Stimulated activated effector memory CD8-positive, alpha-beta T cell treated with anti-CD3 and anti-CD28 coated beads, Interleukin-12 subunit alpha, Interleukin-12 subunit beta, amount 100 ng/mL, for 72 hours (primary cell): ENCODE measurements around the gene P2RX4.
A peak's percentile ranks its signal among the peaks of the same experiment; 100 is the strongest.
"Not testable (repeated sequence)": the region's sequence is repeated elsewhere in the genome, so short reads cannot be mapped to it uniquely, and the experiment has no call there.

Experiments used
- ATAC-seq: fragments of 150-1000 bp; cut with Tn5 transposase; 2 replicates; pipeline ENCODE4 v1.10.0; 2021
- DNase-seq, 2 donors: peaks; one replicate each; pipeline ENCODE4 v3.0.0; 2021 to 2022; ENCODE audit warnings: low spot score in 2 of 2
- H3K27ac Mint-ChIP-seq: one replicate; pipeline ENCODE4 v1.8.0; 2022; ENCODE audit warnings: mild to moderate bottlenecking, mixed read lengths
- H3K36me3 Mint-ChIP-seq: one replicate; pipeline ENCODE4 v1.8.0; 2022; ENCODE audit warnings: mild to moderate bottlenecking, mixed read lengths
- H3K4me1 Mint-ChIP-seq: one replicate; pipeline ENCODE4 v1.8.0; 2022; ENCODE audit warnings: mixed read lengths
- H3K4me3 Mint-ChIP-seq: one replicate; pipeline ENCODE4 v1.8.0; 2022; ENCODE audit warnings: mild to moderate bottlenecking, mixed read lengths
- H3K9me3 Mint-ChIP-seq: one replicate; pipeline ENCODE4 v1.8.0; 2022; ENCODE audit warnings: mixed read lengths

The P2RX4 gene

GRCh38 chr12:121209624-121210572 lies at the start of gene P2RX4:
P2RX4 (plus strand) TSS chr12:121210129; CDS start chr12:121210165, 36 bp downstream.
- Mint-ChIP-seq H3K4me3 (peak within 1 kb of the TSS; percentile 81), H3K9me3 (no peaks in the 10 kb centered on the region), H3K27ac (peak within 1 kb of the TSS; percentile 88), H3K4me1 (peaks cover 32% of the 10 kb centered on the region), H3K36me3 (peaks cover 42% of the 10 kb centered on the region)
- DNase-seq (peak; percentile 85 to 94), ATAC-seq (peak; percentile 83)

GRCh38 chr12:121162384-121162783 lies 47.5 kb upstream of the P2RX4 start:
- peaks cover 63% of the 10 kb centered on the region for H3K36me3 Mint-ChIP-seq
- ATAC-seq (no peak), DNase-seq (no peak)
- no peak overlapping the region for H3K4me3 Mint-ChIP-seq
- H3K9me3 Mint-ChIP-seq, result peaks cover 5% of the 10 kb centered on the region
- H3K27ac Mint-ChIP-seq, result no peak overlapping the region
- H3K4me1 Mint-ChIP-seq, result peaks cover 12% of the 10 kb centered on the region

GRCh38 chr12:121162985-121163384 lies 46.9 kb upstream of the P2RX4 start:
- Mint-ChIP-seq H3K9me3 (peaks cover 4% of the 10 kb centered on the region), H3K36me3 (peaks cover 69% of the 10 kb centered on the region), H3K4me1 (peaks cover 10% of the 10 kb centered on the region), H3K4me3 (no peak overlapping the region), H3K27ac (no peak overlapping the region)
- ATAC-seq (no peak), DNase-seq (no peak)

GRCh38 chr12:121164839-121165238 lies 45.1 kb upstream of the P2RX4 start:
- not testable (repeated sequence) for H3K4me1 Mint-ChIP-seq, DNase-seq, H3K27ac Mint-ChIP-seq, H3K9me3 Mint-ChIP-seq, ATAC-seq, H3K4me3 Mint-ChIP-seq
- H3K36me3 Mint-ChIP-seq, result peaks cover 79% of the 10 kb centered on the region

- Mint-ChIP-seq H3K27ac (no peak overlapping the region), H3K36me3 (peaks cover 74% of the 10 kb centered on the region), H3K9me3 (no peaks in the 10 kb centered on the region), H3K4me1 (no peaks in the 10 kb centered on the region), H3K4me3 (no peak overlapping the region)
- no peak for DNase-seq
- no peak for ATAC-seq
Measured at GRCh38 chr12:121165316-121165715, 44.6 kb upstream of the P2RX4 start.

GRCh38 chr12:121166356-121166755 lies 43.6 kb upstream of the P2RX4 start:
- no peak overlapping the region for H3K27ac Mint-ChIP-seq
- no peaks in the 10 kb centered on the region for H3K9me3 Mint-ChIP-seq
- peaks cover 71% of the 10 kb centered on the region for H3K36me3 Mint-ChIP-seq
- no peak for ATAC-seq
- H3K4me3 Mint-ChIP-seq, result no peak overlapping the region
- no peaks in the 10 kb centered on the region for H3K4me1 Mint-ChIP-seq
- no peak for DNase-seq

- no peak overlapping the region for H3K27ac Mint-ChIP-seq
- no peak for ATAC-seq
Measured at GRCh38 chr12:121167232-121167820, 42.6 kb upstream of the P2RX4 start.

GRCh38 chr12:121167951-121168350 lies 42.0 kb upstream of the P2RX4 start:
- Mint-ChIP-seq H3K4me3 (no peak overlapping the region), H3K36me3 (peaks cover 62% of the 10 kb centered on the region), H3K27ac (no peak overlapping the region), H3K4me1 (no peaks in the 10 kb centered on the region), H3K9me3 (no peaks in the 10 kb centered on the region)
- DNase-seq, result no peak
- no peak for ATAC-seq

More at GRCh38 chr12:121167232-121167820, 42.6 kb upstream of the P2RX4 start:
- Mint-ChIP-seq H3K36me3 (peaks cover 67% of the 10 kb centered on the region), H3K4me1 (no peaks in the 10 kb centered on the region), H3K9me3 (no peaks in the 10 kb centered on the region), H3K4me3 (no peak overlapping the region)
- no peak for DNase-seq

GRCh38 chr12:121170151-121170550 lies 39.8 kb upstream of the P2RX4 start:
- Mint-ChIP-seq H3K27ac (no peak overlapping the region), H3K36me3 (peaks cover 63% of the 10 kb centered on the region), H3K4me3 (no peak overlapping the region), H3K9me3 (no peaks in the 10 kb centered on the region), H3K4me1 (no peaks in the 10 kb centered on the region)
- DNase-seq (no peak), ATAC-seq (no peak)

GRCh38 chr12:121170611-121171260 lies 39.2 kb upstream of the P2RX4 start:
- H3K4me3 Mint-ChIP-seq, result no peak overlapping the region
- H3K9me3 Mint-ChIP-seq, result no peaks in the 10 kb centered on the region
- DNase-seq (no peak), ATAC-seq (peak; percentile 82)
- H3K27ac Mint-ChIP-seq, result no peak overlapping the region
- no peaks in the 10 kb centered on the region for H3K4me1 Mint-ChIP-seq
- H3K36me3 Mint-ChIP-seq, result peaks cover 64% of the 10 kb centered on the region

GRCh38 chr12:121172145-121172544 lies 37.8 kb upstream of the P2RX4 start:
- ATAC-seq (no peak), DNase-seq (no peak)

GRCh38 chr12:121175383-121176119 lies 34.4 kb upstream of the P2RX4 start:
- H3K4me3 Mint-ChIP-seq, result no peak overlapping the region
- no peaks in the 10 kb centered on the region for H3K9me3 Mint-ChIP-seq
- ATAC-seq, result no peak
- DNase-seq, result no peak
- peak overlapping the region; percentile 11 for H3K27ac Mint-ChIP-seq
- no peaks in the 10 kb centered on the region for H3K4me1 Mint-ChIP-seq
- peaks cover 70% of the 10 kb centered on the region for H3K36me3 Mint-ChIP-seq

More at GRCh38 chr12:121172145-121172544, 37.8 kb upstream of the P2RX4 start:
- H3K9me3 Mint-ChIP-seq, result no peaks in the 10 kb centered on the region
- H3K36me3 Mint-ChIP-seq, result peaks cover 61% of the 10 kb centered on the region
- H3K27ac Mint-ChIP-seq, result no peak overlapping the region
- H3K4me3 Mint-ChIP-seq, result no peak overlapping the region
- no peaks in the 10 kb centered on the region for H3K4me1 Mint-ChIP-seq

- no peak overlapping the region for H3K4me3 Mint-ChIP-seq
- ATAC-seq (no peak), DNase-seq (no peak)
- no peaks in the 10 kb centered on the region for H3K4me1 Mint-ChIP-seq
- no peak overlapping the region for H3K27ac Mint-ChIP-seq
- H3K36me3 Mint-ChIP-seq, result peaks cover 71% of the 10 kb centered on the region
- H3K9me3 Mint-ChIP-seq, result no peaks in the 10 kb centered on the region
Measured at GRCh38 chr12:121176826-121177529, 33.0 kb upstream of the P2RX4 start.

- H3K4me3 Mint-ChIP-seq, result no peak overlapping the region
- H3K27ac Mint-ChIP-seq, result no peak overlapping the region
- no peak for DNase-seq
- no peak for ATAC-seq
- no peaks in the 10 kb centered on the region for H3K9me3 Mint-ChIP-seq
- no peaks in the 10 kb centered on the region for H3K4me1 Mint-ChIP-seq
- H3K36me3 Mint-ChIP-seq, result peaks cover 88% of the 10 kb centered on the region
Measured at GRCh38 chr12:121181181-121181580, 28.7 kb upstream of the P2RX4 start.
